HG03439 (cell line): ENCODE data around the gene STKLD1.
"Not testable (repeated sequence)": the region's sequence is repeated elsewhere in the genome, so short reads cannot be mapped to it uniquely, and the experiment has no call there.

ENCODE experiments used
- ATAC-seq: cut with Tn5 transposase; IDR thresholded peaks from one replicate; pipeline ENCODE4 v1.9.1; 2021; ENCODE audit warnings: mild to moderate bottlenecking, moderate library complexity; ENCODE audit not compliant: unreplicated experiment

Gene STKLD1

DNA sequence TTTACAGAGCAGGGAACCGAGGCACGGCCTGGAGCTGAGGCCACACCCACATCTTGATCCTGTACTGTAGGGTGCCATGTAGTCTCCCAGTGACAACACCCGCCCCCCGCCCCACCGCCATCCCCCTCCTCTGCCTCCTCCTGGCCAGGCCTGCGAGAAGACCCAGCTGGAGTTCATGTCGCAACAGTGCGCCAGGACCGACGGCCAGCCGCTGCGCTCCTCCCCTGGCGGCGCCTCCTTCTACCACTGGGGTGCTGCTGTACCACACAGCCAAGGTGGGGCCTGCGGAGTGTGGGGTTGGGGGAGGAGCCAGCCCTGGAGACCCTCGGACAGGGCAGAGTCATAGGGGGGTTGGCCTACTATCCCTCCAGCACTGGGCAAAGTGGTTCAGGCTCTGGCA is 60.5 kb downstream of the STKLD1 start:
- no peak for ATAC-seq

DNA sequence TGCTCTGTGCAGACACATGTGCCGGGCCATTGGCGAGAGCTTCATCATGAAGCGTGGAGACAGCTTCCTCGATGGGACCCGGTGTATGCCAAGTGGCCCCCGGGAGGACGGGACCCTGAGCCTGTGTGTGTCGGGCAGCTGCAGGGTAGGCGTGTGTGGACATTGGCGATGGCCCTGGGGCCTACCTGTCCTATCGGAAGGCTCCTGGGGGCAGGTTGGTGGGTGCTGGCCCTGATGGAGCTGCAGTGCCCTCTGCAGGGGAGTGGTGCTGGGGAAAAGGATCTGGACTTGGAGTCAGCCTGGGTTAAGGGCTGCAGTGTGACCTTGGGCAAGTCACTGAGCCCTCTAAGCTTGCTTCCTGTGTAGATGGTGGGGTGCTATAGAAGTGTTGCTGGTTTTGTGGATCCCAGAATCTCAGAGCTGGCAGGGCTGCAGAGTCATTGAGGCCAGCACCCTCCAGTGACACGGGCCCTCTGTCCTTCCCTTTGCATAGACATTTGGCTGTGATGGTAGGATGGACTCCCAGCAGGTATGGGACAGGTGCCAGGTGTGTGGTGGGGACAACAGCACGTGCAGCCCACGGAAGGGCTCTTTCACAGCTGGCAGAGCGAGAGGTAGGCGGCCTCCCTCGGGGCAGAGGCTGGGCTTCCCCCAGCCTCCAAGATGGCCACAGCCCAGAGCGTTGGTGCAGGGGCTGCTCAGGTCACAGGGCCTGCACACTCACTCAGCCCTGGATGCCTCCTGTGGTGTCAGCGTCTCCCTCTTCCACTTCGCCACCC is 61.8 kb downstream of the STKLD1 start:
- ATAC-seq, result no peak

DNA sequence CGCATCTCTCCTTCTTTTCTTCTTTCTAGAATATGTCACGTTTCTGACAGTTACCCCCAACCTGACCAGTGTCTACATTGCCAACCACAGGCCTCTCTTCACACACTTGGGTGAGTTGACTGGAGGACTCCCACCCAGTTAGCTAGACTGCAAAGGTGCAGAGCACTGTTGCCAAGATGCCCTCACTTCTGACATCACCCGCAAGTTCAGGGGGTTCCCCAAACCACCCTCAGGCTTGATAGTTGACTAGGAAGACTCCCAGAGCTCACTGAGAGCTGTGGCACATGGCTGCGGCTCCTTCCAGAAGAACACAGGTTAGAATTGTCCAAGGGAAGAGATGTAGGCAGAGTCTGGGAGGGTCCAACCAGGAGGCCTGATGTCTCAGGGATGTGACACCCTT is 63.2 kb downstream of the STKLD1 start:
- no peak for ATAC-seq

DNA sequence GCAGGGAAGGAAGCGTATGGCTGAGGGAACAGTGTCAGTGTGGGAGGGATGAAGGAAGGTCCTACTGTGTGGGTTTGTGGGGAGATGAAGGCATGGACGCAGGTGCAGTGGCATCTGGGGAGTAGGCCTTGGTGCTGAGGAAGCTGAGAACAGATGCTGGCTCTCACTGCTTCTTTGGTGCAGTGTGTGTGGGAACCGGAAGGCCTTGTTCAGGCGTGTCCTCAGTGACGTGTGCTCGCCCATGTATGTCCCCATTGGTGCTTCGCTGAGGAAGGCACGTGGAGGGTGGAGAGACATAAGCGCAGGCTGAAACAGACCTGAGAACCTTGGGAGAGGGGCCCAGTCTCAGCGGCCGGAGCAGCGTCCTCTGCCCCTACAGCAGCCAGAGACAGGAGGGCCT is 64.7 kb downstream of the STKLD1 start:
- ATAC-seq, result no peak

DNA sequence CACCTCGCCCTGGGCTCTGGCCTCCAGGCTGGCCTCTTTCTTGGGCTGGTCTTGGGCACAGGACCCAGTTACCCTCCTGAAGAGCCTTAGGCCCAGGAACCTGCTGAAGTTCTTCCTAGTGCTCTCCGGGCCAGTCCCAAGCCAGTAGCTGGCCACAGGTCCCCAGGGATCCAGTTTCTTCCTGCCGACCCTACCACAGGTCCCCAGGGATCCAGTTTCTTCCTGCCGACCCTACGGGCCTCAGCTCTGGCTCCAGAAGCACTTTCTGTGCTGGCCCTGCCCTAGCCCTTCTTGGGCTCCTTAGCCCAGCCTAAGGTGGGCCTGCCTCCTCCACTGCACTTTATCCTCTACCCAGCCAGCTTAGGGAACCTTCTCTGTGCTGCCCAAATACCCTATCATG is 65.4 kb downstream of the STKLD1 start:
- no peak for ATAC-seq

DNA sequence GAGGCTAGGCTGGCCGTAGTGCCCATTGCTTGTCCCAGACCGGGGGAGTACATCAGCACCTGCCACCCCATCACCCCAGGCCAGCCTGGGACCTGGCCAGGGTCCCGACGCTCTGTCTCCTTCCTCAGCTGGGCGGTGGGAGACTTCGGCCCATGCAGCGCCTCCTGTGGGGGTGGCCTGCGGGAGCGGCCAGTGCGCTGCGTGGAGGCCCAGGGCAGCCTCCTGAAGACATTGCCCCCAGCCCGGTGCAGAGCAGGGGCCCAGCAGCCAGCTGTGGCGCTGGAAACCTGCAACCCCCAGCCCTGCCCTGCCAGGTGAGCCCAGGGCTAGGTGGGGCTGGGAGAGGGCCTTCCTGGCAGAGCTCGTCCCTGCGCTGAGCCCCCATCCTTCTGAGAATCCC is 67.1 kb downstream of the STKLD1 start:
- no peak for ATAC-seq

DNA sequence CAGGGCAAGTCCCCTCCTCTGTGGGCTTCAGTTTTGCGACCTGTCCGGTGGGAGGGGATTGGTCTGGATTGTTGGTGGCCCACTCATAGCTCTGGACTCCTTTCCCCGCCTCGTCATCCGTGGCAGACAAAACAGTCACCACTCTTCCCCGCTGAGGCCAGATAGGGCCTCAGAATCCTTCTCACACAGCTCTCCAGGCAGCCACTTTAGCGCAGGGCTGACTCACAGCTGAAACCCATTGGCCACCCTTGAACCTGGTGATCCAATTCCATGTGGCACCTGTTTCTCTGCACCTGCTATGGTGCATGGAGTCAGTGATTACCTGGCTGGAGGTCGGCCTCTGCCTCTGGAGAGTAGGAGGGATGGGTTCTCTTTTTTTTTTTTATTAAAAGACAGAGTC is 67.8 kb downstream of the STKLD1 start:
- ATAC-seq, result no peak

DNA sequence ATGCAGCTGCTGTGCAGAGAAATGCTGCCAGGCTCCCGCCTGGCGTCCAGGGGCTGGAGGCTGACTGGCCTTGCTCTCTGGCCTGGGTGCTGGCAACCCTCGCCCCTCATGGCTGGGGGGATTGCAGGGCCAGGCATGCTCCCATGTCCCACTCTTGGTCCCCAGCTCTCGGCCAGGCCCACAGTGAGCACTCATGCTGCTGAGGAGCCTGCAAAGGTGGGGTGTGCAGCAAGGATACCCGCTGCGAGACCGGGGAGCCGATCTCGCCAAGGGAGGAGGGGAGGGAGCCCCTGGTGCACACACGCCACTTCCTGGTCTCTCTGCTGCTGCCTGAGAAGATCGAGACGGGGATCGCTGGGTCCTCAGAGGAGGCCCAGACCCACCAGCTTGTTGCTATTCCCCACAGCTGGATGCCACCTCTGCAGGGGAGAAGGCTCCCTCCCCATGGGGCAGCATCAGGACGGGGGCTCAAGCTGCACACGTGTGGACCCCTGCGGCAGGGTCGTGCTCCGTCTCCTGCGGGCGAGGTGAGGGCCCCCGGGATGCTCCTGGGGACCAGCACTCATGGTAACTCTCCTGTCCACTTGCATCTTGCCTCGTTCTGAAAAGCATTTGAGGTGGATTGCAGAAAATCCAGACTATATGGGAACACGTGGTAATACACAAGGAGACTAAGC is 69.3 kb downstream of the STKLD1 start:
- ATAC-seq, result no peak

DNA sequence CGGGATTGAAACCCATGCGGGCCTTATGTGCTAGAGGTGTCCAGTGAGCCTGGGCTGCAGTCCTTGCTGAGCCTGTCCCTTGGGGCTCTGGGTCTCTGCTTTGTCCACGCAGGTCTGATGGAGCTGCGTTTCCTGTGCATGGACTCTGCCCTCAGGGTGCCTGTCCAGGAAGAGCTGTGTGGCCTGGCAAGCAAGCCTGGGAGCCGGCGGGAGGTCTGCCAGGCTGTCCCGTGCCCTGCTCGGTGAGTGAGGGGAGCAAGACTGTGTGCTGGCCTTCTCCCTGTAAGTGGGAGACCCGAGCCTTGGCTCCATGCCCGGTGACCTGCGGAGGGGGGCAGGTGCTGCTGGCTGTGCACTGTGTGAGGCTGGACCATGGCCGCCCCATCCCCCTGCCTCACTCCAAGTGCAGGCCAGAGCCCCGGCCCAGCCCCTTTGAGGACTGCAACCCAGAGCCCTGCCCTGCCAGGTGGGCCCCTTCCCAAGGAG is 72.4 kb downstream of the STKLD1 start:
- ATAC-seq, result no peak

DNA sequence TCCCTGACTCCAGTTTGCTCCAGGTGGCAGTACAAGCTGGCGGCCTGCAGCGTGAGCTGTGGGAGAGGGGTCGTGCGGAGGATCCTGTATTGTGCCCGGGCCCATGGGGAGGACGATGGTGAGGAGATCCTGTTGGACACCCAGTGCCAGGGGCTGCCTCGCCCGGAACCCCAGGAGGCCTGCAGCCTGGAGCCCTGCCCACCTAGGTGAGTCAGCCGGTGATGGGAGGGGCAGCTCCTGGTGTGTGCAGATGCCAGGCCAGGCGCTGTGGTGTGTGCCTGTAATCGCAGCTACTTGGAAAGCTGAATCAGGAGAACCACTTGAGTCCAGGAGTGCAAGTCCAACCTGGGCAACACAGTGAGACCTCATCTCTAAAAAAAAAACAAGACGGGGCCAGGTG is 73.6 kb downstream of the STKLD1 start:
- no peak for ATAC-seq

DNA sequence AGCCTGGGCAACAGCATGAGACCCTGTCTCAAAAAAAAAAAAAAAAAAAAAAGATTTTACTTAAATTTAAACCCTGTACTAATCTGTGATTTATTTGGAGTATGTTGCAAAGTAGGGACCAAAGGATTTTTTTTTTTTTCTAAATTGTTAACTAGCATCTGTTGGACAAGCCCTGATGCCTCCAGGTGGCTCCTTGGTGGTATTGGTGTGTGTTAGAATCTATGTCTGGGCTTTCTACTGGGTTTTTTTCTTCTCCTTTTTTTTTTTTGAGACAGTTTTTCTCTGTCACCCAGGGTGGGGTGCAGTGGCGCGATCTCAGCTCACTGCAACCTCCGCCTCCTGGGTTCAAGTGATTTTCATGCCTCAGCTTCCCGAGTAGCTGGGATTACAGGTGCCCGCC is 75.7 kb downstream of the STKLD1 start:
- not testable (repeated sequence) for ATAC-seq

DNA sequence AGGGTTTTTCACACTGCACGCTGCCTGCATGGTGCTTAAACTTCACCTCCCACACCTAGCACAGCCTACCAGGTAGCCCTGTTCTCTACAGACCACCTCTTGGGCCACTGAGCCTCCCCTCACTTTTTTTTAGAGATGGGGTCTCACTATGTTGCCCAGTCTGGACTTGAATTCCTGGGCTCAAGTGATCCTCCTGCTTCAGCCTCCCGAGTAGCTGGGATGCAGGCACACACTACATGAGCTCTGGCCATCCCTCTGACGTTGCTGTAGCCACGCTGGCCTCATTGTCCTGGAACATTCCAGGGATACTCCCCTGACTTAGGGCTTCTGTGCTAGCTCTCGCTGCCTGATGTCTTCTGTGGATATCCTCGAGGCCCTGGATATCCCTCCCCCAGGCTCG is 76.4 kb downstream of the STKLD1 start:
- ATAC-seq, result no peak

DNA sequence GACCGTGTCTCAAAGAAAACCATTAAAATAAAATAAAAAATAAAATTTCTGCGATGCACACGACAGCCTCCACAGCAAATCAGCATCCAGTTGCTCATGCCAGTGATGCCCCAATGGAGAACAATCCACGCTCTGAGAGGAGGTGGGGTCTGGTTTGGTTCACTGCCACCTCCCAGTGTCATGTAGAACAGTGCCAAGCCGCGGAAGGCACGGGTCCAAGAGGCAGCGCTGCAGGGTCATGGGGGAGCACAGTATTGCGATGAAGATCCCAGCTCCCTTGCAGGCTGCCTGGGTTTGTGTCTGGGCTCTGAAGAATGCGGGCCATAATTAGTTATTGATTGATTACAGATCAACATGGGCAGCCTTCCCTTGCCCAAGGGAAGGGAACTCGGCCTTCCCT is 77.5 kb downstream of the STKLD1 start:
- ATAC-seq, result no peak

DNA sequence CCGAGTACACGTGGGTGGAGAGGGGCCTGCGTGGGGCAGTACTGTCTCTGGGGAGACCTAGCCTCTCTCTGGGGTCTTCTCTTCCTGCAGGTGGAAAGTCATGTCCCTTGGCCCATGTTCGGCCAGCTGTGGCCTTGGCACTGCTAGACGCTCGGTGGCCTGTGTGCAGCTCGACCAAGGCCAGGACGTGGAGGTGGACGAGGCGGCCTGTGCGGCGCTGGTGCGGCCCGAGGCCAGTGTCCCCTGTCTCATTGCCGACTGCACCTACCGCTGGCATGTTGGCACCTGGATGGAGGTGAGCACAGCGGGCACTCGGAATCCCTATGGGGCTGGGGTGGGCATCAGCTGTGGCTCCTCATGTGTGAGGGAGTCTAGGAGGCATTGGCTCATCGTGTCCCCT is 78.2 kb downstream of the STKLD1 start:
- ATAC-seq, result no peak

DNA sequence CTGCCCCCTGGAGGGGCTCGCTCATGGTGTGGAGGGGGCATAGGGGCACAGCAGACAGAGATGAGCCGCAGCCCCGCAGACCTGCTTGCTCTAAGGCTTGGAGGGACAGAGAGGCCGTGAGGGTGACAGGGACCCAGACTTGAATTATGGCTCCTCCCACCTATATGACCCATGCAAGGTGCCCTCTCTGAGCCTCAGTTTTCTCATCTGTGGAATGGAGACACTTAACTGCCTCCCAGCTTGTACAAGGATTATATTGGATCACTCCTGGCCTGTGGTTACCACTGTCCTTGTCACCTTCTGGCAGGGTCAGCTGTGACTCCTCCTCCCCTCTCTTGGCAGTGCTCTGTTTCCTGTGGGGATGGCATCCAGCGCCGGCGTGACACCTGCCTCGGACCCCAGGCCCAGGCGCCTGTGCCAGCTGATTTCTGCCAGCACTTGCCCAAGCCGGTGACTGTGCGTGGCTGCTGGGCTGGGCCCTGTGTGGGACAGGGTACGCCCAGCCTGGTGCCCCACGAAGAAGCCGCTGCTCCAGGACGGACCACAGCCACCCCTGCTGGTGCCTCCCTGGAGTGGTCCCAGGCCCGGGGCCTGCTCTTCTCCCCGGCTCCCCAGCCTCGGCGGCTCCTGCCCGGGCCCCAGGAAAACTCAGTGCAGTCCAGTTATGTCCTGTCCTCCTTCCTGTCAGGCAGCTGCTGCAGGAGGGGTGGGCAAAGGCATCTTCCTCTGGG is 78.9 kb downstream of the STKLD1 start:
- no peak for ATAC-seq
